Smooth muscle cell (in vitro differentiated cells): ENCODE data around the gene MESP2. TPM values are rescaled to one million over a fixed set of nuclear protein-coding genes. Genes with fewer than 3 reads are reported as not detected.

ENCODE experiments used
- DNase-seq: peaks from one replicate; lab custom pipeline; 2025; ENCODE audit not compliant: unreplicated experiment; lab: John Stamatoyannopoulos, UW
- H2AFZ ChIP-seq: fragments of 200-600 bp; sonication (generic); 2 replicates; pipeline ENCODE4 v1.6.0; 2016; ENCODE audit warnings: antibody characterized with exemption, low read depth, mild to moderate bottlenecking
- H3F3A ChIP-seq: fragments of 200-600 bp; sonication (generic); 2 replicates; pipeline ENCODE4 v1.6.0; 2017; ENCODE audit warnings: antibody characterized with exemption, low read depth
- H3K27ac ChIP-seq: fragments of 200-600 bp; sonication (generic); 2 replicates; pipeline ENCODE4 v1.5.1; 2016; ENCODE audit warnings: low read depth, mild to moderate bottlenecking
- H3K27me3 ChIP-seq: fragments of 200-600 bp; sonication (generic); 2 replicates; pipeline ENCODE4 v1.6.1; 2016; ENCODE audit warnings: low read depth, mild to moderate bottlenecking
- H3K36me3 ChIP-seq: fragments of 200-600 bp; sonication (generic); 2 replicates; pipeline ENCODE4 v1.5.1; 2016; ENCODE audit warnings: low read depth
- H3K4me1 ChIP-seq: fragments of 200-600 bp; sonication (generic); 2 replicates; pipeline ENCODE4 v1.5.1; 2016; ENCODE audit warnings: low read depth
- H3K4me2 ChIP-seq: fragments of 200-600 bp; sonication (generic); 2 replicates; pipeline ENCODE4 v1.6.0; 2016; ENCODE audit warnings: mild to moderate bottlenecking
- H3K4me3 ChIP-seq: fragments of 200-600 bp; sonication (generic); 2 replicates; pipeline ENCODE4 v1.5.1; 2016; ENCODE audit warnings: mild to moderate bottlenecking
- H3K79me2 ChIP-seq: fragments of 200-600 bp; sonication (generic); 2 replicates; pipeline ENCODE4 v1.6.0; 2016; ENCODE audit warnings: low read depth, mild to moderate bottlenecking
- H3K9ac ChIP-seq: fragments of 200-600 bp; sonication (generic); 2 replicates; pipeline ENCODE4 v1.6.0; 2016; ENCODE audit warnings: low read depth
- H3K9me3 ChIP-seq: fragments of 200-600 bp; sonication (generic); replicated peaks from 2 replicates; pipeline ENCODE4 v1.5.1; 2016; ENCODE audit warnings: low read depth
- H4K20me1 ChIP-seq: fragments of 200-600 bp; sonication (generic); 2 replicates; pipeline ENCODE4 v1.6.0; 2016; ENCODE audit warnings: low read depth
- CTCF ChIP-seq: fragments of 200-600 bp; sonication (generic); IDR thresholded peaks from 2 replicates; pipeline ENCODE4 v1.5.1; 2017; ENCODE audit warnings: borderline replicate concordance, mild to moderate bottlenecking, antibody characterized with exemption; ENCODE audit not compliant: insufficient read depth, poor library complexity, severe bottlenecking
- WGBS: methylation state at CpG from one replicate; pipeline ENCODE4 v1.1.7; 2016; ENCODE audit warnings: low lambda C conversion rate; 5-methylcytosine and 5-hydroxymethylcytosine counted together
- polyA plus RNA-seq: library from polyadenylated mRNA; unstranded; fragments of >200 nt; fragmentation: Nextera tagmentation; extraction: Ambion mirVana; gene quantifications from 2 replicates; pipeline ENCODE4 v1.2.1, GENCODE V29; 2016
- total RNA-seq: library from RNA; depleted of rRNA; stranded (reverse); fragments of >200 nt; gene quantifications from 2 replicates; pipeline ENCODE4 v1.2.3, GENCODE V29; 2014

MESP2 gene
- total and polyA plus RNA-seq, 2 experiments from 2014 or later = 0.09 TPM; not detected in 1

DNA sequence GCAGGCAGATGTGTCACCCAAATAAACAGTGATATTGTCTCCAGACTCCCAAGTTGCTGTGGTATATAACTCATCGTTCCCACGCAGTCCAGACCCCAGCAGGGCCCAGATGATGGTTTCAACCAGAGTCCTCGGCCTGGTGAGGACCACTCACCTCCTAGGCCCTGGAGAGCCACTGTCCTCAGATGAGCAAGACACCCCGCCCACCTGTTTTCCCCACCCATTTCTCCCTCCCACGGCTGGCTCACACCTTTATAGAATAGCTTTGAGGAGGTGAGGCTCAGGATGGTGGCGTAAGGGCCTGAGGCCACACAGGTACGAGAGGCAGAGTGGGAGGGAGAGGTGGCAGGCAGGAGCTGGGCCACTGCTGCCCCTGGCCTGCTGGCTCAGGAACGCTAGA, 32.5 kb upstream of the MESP2 start:
- H3K27me3 ChIP-seq = peaks cover 29% of the 10 kb centered on the region
- no peaks in the 10 kb centered on the region for H3K4me1 ChIP-seq
- H3F3A ChIP-seq = no peaks in the 10 kb centered on the region
- no peaks in the 10 kb centered on the region for H4K20me1 ChIP-seq
- no peaks in the 10 kb centered on the region for H3K79me2 ChIP-seq
- WGBS = 79% methylated on average over 7 of the region's 8 CpGs
- H3K36me3 ChIP-seq = no peaks in the 10 kb centered on the region
- H3K9ac ChIP-seq = no peak overlapping the region
- TF ChIP-seq CTCF = no peak
- H3K27ac ChIP-seq = no peak overlapping the region
- no peak for DNase-seq
- H3K9me3 ChIP-seq = no peaks in the 10 kb centered on the region
- H3K4me3 ChIP-seq = no peak overlapping the region
- H2AFZ ChIP-seq = no peak overlapping the region
- no peak overlapping the region for H3K4me2 ChIP-seq

DNA sequence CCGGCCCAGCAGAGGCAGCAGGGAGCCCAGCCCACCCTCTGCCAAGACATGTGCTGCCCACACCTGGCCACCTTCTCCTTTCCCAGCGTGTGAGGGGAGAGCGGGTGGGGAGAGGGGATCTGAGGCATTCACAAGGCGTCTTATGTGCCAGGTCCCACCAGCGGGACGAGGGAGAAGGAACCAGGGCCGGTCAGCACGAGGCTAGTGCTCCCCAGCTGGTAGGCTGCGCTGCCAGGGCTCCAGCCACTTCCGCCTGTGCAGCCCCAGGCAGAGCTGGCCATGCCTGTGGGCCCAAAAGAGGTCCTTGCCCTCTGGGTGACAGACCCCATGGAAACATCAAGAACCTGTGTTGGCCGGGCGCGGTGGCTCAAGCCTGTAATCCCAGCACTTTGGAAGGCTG, 31.0 kb upstream of the MESP2 start:
- no peaks in the 10 kb centered on the region for H4K20me1 ChIP-seq
- no peak overlapping the region for H3K9ac ChIP-seq
- no peak overlapping the region for H3K27ac ChIP-seq
- H3K27me3 ChIP-seq = peaks cover 44% of the 10 kb centered on the region
- TF ChIP-seq CTCF = no peak
- no peak overlapping the region for H2AFZ ChIP-seq
- no peaks in the 10 kb centered on the region for H3K36me3 ChIP-seq
- no peaks in the 10 kb centered on the region for H3K9me3 ChIP-seq
- no peaks in the 10 kb centered on the region for H3F3A ChIP-seq
- H3K4me3 ChIP-seq = no peak overlapping the region
- 84% methylated on average over 13 of the region's 13 CpGs for WGBS
- DNase-seq = no peak
- no peaks in the 10 kb centered on the region for H3K79me2 ChIP-seq
- no peak overlapping the region for H3K4me2 ChIP-seq
- no peaks in the 10 kb centered on the region for H3K4me1 ChIP-seq

DNA sequence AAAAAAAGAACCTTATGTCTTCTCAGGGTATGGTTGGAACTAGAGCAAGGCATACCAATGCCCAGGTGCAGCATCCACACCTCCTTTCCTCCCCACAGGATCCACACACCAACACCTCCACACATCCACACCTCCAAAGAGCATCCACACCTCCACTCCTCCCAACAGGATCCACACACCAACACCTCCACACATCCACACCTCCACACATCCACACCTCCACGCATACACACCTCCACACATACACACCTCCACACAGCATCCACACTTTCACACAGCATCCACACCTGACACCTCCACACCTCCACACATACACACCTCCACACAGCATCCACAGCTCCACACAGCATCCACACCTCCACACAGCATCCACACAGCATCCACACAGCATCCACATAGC, 30.4 kb upstream of the MESP2 start:
- Histone ChIP-seq H3K4me2 (no peak overlapping the region), H3K27me3 (peaks cover 48% of the 10 kb centered on the region), H3K27ac (no peak overlapping the region), H3K9ac (no peak overlapping the region), H4K20me1 (no peaks in the 10 kb centered on the region), H3K4me3 (no peak overlapping the region), H3K36me3 (no peaks in the 10 kb centered on the region), H3K79me2 (no peaks in the 10 kb centered on the region), H2AFZ (no peak overlapping the region), H3F3A (no peaks in the 10 kb centered on the region), H3K4me1 (no peaks in the 10 kb centered on the region), H3K9me3 (no peaks in the 10 kb centered on the region)
- DNase-seq = no peak
- 100% methylated on average over 1 of the region's 1 CpG for WGBS
- no peak for TF ChIP-seq CTCF

DNA sequence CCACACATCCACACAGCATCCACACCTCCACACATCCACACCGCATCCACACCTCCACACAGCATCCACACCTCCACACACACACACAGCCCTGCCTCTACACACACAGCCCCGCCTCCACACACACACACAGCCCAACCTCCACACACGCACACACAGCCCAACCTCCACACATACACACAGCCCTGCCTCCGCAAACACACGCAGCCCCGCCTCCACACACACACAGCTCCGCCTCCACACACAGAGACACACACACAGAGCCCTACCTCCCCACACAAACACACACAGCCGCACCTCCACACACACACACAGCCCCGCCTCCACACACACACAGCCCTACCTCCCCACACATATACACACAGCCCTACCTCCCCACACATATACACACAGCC, 29.7 kb upstream of the MESP2 start:
- 87% methylated on average over 9 of the region's 9 CpGs for WGBS

More for the DNA sequence above, 29.7 kb upstream of the MESP2 start:
- Histone ChIP-seq H3K9ac (no peak overlapping the region), H3K36me3 (no peaks in the 10 kb centered on the region), H4K20me1 (no peaks in the 10 kb centered on the region), H3K4me1 (peaks cover 3% of the 10 kb centered on the region), H3K27ac (no peak overlapping the region), H3F3A (no peaks in the 10 kb centered on the region), H2AFZ (no peak overlapping the region), H3K4me2 (no peak overlapping the region), H3K9me3 (no peaks in the 10 kb centered on the region), H3K27me3 (peaks cover 48% of the 10 kb centered on the region), H3K4me3 (no peak overlapping the region), H3K79me2 (no peaks in the 10 kb centered on the region)
- no peak for TF ChIP-seq CTCF
- no peak for DNase-seq
